Measurements from ENCODE around the gene FBL. TPM values are rescaled to one million over a fixed set of nuclear protein-coding genes. Genes with fewer than 3 reads are reported as not detected.

Gene FBL
- polyA plus RNA-seq, 2 of the 4 experiments (the other 2 are of a cell fraction) = 716 to 1,141 TPM

GRCh38 chr19:39867952-39868351 is 21.8 kb upstream of the FBL start:
- FAIRE-seq (no peak), DNase-seq (ENCODE audit: low read depth in 1 of 2, low spot score in 1 of 2) (no peak), ATAC-seq (no peak)
- Histone ChIP-seq H3K27ac (no peak overlapping the region), H3K9me3 (no peaks in the 10 kb centered on the region), H3K4me3 (no peak overlapping the region), H3K4me2 (no peak overlapping the region), H3K4me1 (no peaks in the 10 kb centered on the region)
- CTCF ChIA-PET = interaction anchor here (1.2 to 3.8 kb wide), 3 partner anchors 24 to 102 kb away, joined by 3 to 26 read pairs (median 16); partner anchors contain the start of gene PSMC4
- POLR2A ChIA-PET = interaction anchor here (0.8 to 1.2 kb wide), 2 partner anchors 22 to 103 kb away, joined by 3 read pairs; partner anchors contain the start of genes FBL and PSMC4
- TF ChIP-seq BCL3 (IDR thresholded peaks at IDR 0.05) = no peak
- TF ChIP-seq JUNB (IDR thresholded peaks at IDR 0.05) = no peak
- TF ChIP-seq SMC3 (IDR thresholded peaks at IDR 0.05) = no peak
- TF ChIP-seq MYC (IDR thresholded peaks at IDR 0.05; ENCODE audit: borderline replicate concordance, low read length) = no peak
- TF ChIP-seq EHF (CRISPR knock-in tag; IDR thresholded peaks at IDR 0.05) = no peak
- TF ChIP-seq FOSB (CRISPR knock-in tag; IDR thresholded peaks at IDR 0.05) = no peak
- no peak for TF ChIP-seq EHMT2 (IDR thresholded peaks at IDR 0.05; ENCODE audit: low read depth)
- TF ChIP-seq GATA3 (IDR thresholded peaks at IDR 0.05; ENCODE audit: borderline replicate concordance) = no peak
- no peak for TF ChIP-seq HES2 (IDR thresholded peaks at IDR 0.05)
- TF ChIP-seq HOXB13 (CRISPR knock-in tag; IDR thresholded peaks at IDR 0.05; ENCODE audit: low read depth) = no peak
- no peak for TF ChIP-seq NFE2L2 (conservative IDR thresholded peaks at IDR 0.05; ENCODE audit: low read length)
- no peak for TF ChIP-seq FOSL2 (IDR thresholded peaks at IDR 0.05)
- TF ChIP-seq FOSL2 (CRISPR knock-in tag; IDR thresholded peaks at IDR 0.05) = no peak
- TF ChIP-seq CTCF (IDR thresholded peaks at IDR 0.05) = no peak
- TF ChIP-seq PBX3 (IDR thresholded peaks at IDR 0.05) = no peak
- TF ChIP-seq BHLHE40 (IDR thresholded peaks at IDR 0.05; ENCODE audit: low read depth, low read length) = no peak
- no peak for TF ChIP-seq ZNF302 (CRISPR knock-in tag; IDR thresholded peaks at IDR 0.05)
- no peak for TF ChIP-seq POLR2A (IDR thresholded peaks at IDR 0.05; ENCODE audit: low read length)
- no peak for TF ChIP-seq HDAC2 (IDR thresholded peaks at IDR 0.05)
- no peak for TF ChIP-seq ZSCAN20 (CRISPR knock-in tag; IDR thresholded peaks at IDR 0.05)
- WGBS (ENCODE audit: missing lambda C conversion rate) = 81% methylated on average over 6 of the region's 6 CpGs

- H3K4me1 ChIP-seq = no peaks in the 10 kb centered on the region
- CTCF ChIA-PET = interaction anchor here (0.7 to 3.8 kb wide), 3 partner anchors 23 to 103 kb away, joined by 3 to 26 read pairs (median 16); partner anchors contain the start of gene PSMC4
- no peak overlapping the region for H3K4me3 ChIP-seq
- no peaks in the 10 kb centered on the region for H3K9me3 ChIP-seq
- FAIRE-seq (peak; percentile 78), DNase-seq (ENCODE audit: low read depth in 1 of 2, low spot score in 1 of 2) (no peak), ATAC-seq (no peak)
- no peak for TF ChIP-seq KDM5A (IDR thresholded peaks at IDR 0.05)
- H3K27ac ChIP-seq = no peak overlapping the region
- POLR2A ChIA-PET = no interaction called here
- WGBS (ENCODE audit: missing lambda C conversion rate) = 87% methylated on average over 2 of the region's 2 CpGs
- no peak overlapping the region for H3K4me2 ChIP-seq
Measured at GRCh38 chr19:39867133-39867532, 21.0 kb upstream of the FBL start.

- Histone ChIP-seq H3K4me3 (no peak overlapping the region), H3K9me3 (no peaks in the 10 kb centered on the region), H3K27ac (no peak overlapping the region), H3K4me2 (no peak overlapping the region), H3K4me1 (no peaks in the 10 kb centered on the region)
- TF ChIP-seq TFCP2L1 (CRISPR knock-in tag; IDR thresholded peaks at IDR 0.05) = no peak
- CTCF ChIA-PET = interaction anchor here (3.8 kb wide), 1 partner anchor 22 kb away, joined by 26 read pairs; no protein-coding TSS in a partner anchor
- DNase-seq (ENCODE audit: low read depth in 1 of 2, low spot score in 1 of 2) = no peak
- 71% methylated on average over 5 of the region's 5 CpGs for WGBS (ENCODE audit: missing lambda C conversion rate)
- FAIRE-seq = peak; percentile 80
- ATAC-seq = no peak
- POLR2A ChIA-PET = no interaction called here
Measured at GRCh38 chr19:39865953-39866352, 19.8 kb upstream of the FBL start.

Data from A549 (cell line).